A673 (cell line): ENCODE results near the gene SLC38A5. TPM values are rescaled to one million over a fixed set of nuclear protein-coding genes. Genes with fewer than 3 reads are reported as not detected.
A peak's percentile ranks its signal among the peaks of the same experiment; 100 is the strongest.

Source experiments
- BruUV-seq: library from RNA; stranded (reverse); fragments of 400-500 nt; replicated peaks from 2 replicates; lab custom pipeline; 2021; lab: Mats Ljungman, UMichigan
- CTCF ChIA-PET: fragments of 300-600 bp; sonication (Branson Sonifier 250); formaldehyde crosslinking; loops from one replicate; lab custom pipeline; 2022; ENCODE audit warnings: antibody characterized with exemption; lab: Charles Lee
- POLR2A ChIA-PET: fragments of 300-600 bp; sonication (Branson Sonifier 250); formaldehyde crosslinking; loops from one replicate; lab custom pipeline; 2022; ENCODE audit warnings: antibody characterized with exemption; ENCODE audit not compliant: low non-redundant PET; lab: Charles Lee
- DNase-seq: peaks from one replicate; pipeline ENCODE4 v3.0.0-alpha.2; 2015; ENCODE audit warnings: low spot score
- H3K27ac ChIP-seq: fragments of 200-600 bp; sonication (generic); 2 replicates; pipeline ENCODE4 v1.5.1; 2016; ENCODE audit warnings: mixed run types, low read depth, mild to moderate bottlenecking, mixed read lengths, antibody characterized with exemption, low read length; ENCODE audit not compliant: poor library complexity, severe bottlenecking
- H3K27me3 ChIP-seq: fragments of 200-600 bp; sonication (generic); replicated peaks from 2 replicates; pipeline ENCODE4 v1.6.1; 2017; ENCODE audit warnings: mixed run types, low read depth, mild to moderate bottlenecking, mixed read lengths, antibody characterized with exemption, low read length; ENCODE audit not compliant: insufficient read depth, poor library complexity
- H3K36me3 ChIP-seq: fragments of 200-600 bp; sonication (generic); 2 replicates; pipeline ENCODE4 v1.6.1; 2016; ENCODE audit warnings: mixed run types, mild to moderate bottlenecking, mixed read lengths, antibody characterized with exemption, low read length; ENCODE audit not compliant: insufficient read depth, poor library complexity, severe bottlenecking
- H3K4me1 ChIP-seq: fragments of 200-600 bp; sonication (generic); 2 replicates; pipeline ENCODE4 v1.6.1; 2017; ENCODE audit warnings: mixed run types, mild to moderate bottlenecking, mixed read lengths, antibody characterized with exemption, low read length; ENCODE audit not compliant: insufficient read depth, poor library complexity, severe bottlenecking
- H3K4me3 ChIP-seq: fragments of 200-600 bp; sonication (generic); 2 replicates; pipeline ENCODE4 v1.5.1; 2016; ENCODE audit warnings: low read depth, mixed run types, mild to moderate bottlenecking, mixed read lengths, low read length; ENCODE audit not compliant: poor library complexity, severe bottlenecking
- H3K9me3 ChIP-seq: fragments of 200-600 bp; sonication (generic); 2 replicates; pipeline ENCODE4 v1.6.1; 2016; ENCODE audit warnings: mixed run types, low read depth, mild to moderate bottlenecking, mixed read lengths, antibody characterized with exemption, low read length; ENCODE audit not compliant: poor library complexity, severe bottlenecking
- CTCF ChIP-seq: fragments of 300-800, 200-600 bp; sonication (generic); conservative IDR thresholded peaks from 2 replicates; pipeline ENCODE4 v1.5.1; 2017; ENCODE audit warnings: low read depth, mild to moderate bottlenecking, antibody characterized with exemption, low read length, moderate library complexity, mixed read lengths
- EZH2 ChIP-seq: fragments of 200-600 bp; sonication (generic); IDR thresholded peaks from 2 replicates; pipeline ENCODE4 v1.6.1; 2017; ENCODE audit warnings: borderline replicate concordance, low read depth, mild to moderate bottlenecking, mixed read lengths, antibody characterized with exemption, low read length; ENCODE audit not compliant: poor library complexity, severe bottlenecking
- intact Hi-C: fragments of 100-400 bp; cut with micrococcal nuclease; formaldehyde crosslinking; loops from one replicate; pipeline ENCODE4 v1.10.0; 2022; ENCODE audit not compliant: unreplicated experiment
- total RNA-seq: library from RNA; stranded (reverse); gene quantifications from 2 replicates; pipeline ENCODE4 v1.2.3, GENCODE V29; 2021

The SLC38A5 gene
- total RNA-seq, 1 experiment from 2014 or later: 112 TPM

GRCh38 chrX:48460031-48460430 lies 10.0 kb downstream of the SLC38A5 start:
- intact Hi-C loops: no loop called here
- peaks cover 8% of the 10 kb centered on the region for H3K36me3 ChIP-seq
- H3K27ac ChIP-seq: no peak overlapping the region
- DNase-seq: no peak
- no peaks in the 10 kb centered on the region for H3K9me3 ChIP-seq
- BruUV-seq: no TSS peak
- no peak overlapping the region for H3K4me3 ChIP-seq
- no peaks in the 10 kb centered on the region for H3K27me3 ChIP-seq
- CTCF ChIA-PET: no interaction called here
- no peaks in the 10 kb centered on the region for H3K4me1 ChIP-seq
- POLR2A ChIA-PET: no interaction called here
- no peak for TF ChIP-seq EZH2
- TF ChIP-seq CTCF: no peak

- Histone ChIP-seq H3K4me1 (no peaks in the 10 kb centered on the region), H3K9me3 (no peaks in the 10 kb centered on the region), H3K27ac (no peak overlapping the region), H3K4me3 (no peak overlapping the region), H3K36me3 (peaks cover 8% of the 10 kb centered on the region), H3K27me3 (no peaks in the 10 kb centered on the region)
- CTCF ChIA-PET: no interaction called here
- TF ChIP-seq EZH2 (no peak), CTCF (no peak)
- POLR2A ChIA-PET: no interaction called here
- DNase-seq: no peak
- no TSS peak for BruUV-seq
- intact Hi-C loops: no loop called here
These were observed 10.6 kb downstream of the SLC38A5 start for GRCh38 chrX:48459483-48459882.

- no peak overlapping the region for H3K4me3 ChIP-seq
- intact Hi-C loops: no loop called here
- no peak overlapping the region for H3K27ac ChIP-seq
- ChIA-PET POLR2A (no interaction called here), CTCF (no interaction called here)
- no peaks in the 10 kb centered on the region for H3K9me3 ChIP-seq
- H3K36me3 ChIP-seq: peaks cover 8% of the 10 kb centered on the region
- H3K4me1 ChIP-seq: no peaks in the 10 kb centered on the region
- no peaks in the 10 kb centered on the region for H3K27me3 ChIP-seq
- DNase-seq: no peak
- BruUV-seq: TSS peak; percentile 52
- TF ChIP-seq EZH2: no peak
- TF ChIP-seq CTCF: no peak
These were observed 11.3 kb downstream of the SLC38A5 start for GRCh38 chrX:48458711-48459110.
